Measurements from ENCODE around the gene ZNF474.

Gene ZNF474

GRCh38 chr5:122163121-122164069 lies 34.0 kb downstream of the ZNF474 start:
- H3K4me1 ChIP-seq (ENCODE audit: control insufficient read depth in 2 of 2, insufficient read depth in 1 of 2, low read depth in 1 of 2, low read length in 2 of 2), result peaks cover 3 to 6% of the 10 kb centered on the region in 2 donors
- no peak overlapping the region for H4K8ac ChIP-seq (ENCODE audit: low read depth, low read length)
- no peaks in the 10 kb centered on the region for H3K79me1 ChIP-seq (ENCODE audit: low read depth, low read length)
- no peak overlapping the region for H3K4ac ChIP-seq (ENCODE audit: low read length)
- H3K36me3 ChIP-seq (replicated peaks in 1 of 2; ENCODE audit: control insufficient read depth in 2 of 2, insufficient read depth in 2 of 2, low read length in 2 of 2), result no peaks in the 10 kb centered on the region
- H2BK5ac ChIP-seq (ENCODE audit: low read length), result no peak overlapping the region
- H4K91ac ChIP-seq (ENCODE audit: low read depth, low read length, poor library complexity), result no peak overlapping the region
- no peak for DNase-seq (ENCODE audit: low spot score)
- no peak overlapping the region for H3K23ac ChIP-seq (ENCODE audit: low read depth, low read length, poor library complexity)
- H3K9me3 ChIP-seq (replicated peaks in 1 of 2; ENCODE audit: control insufficient read depth in 2 of 2, insufficient read depth in 1 of 2, low read depth in 1 of 2, low read length in 2 of 2), result no peaks in the 10 kb centered on the region
- H2BK15ac ChIP-seq (ENCODE audit: low read length), result no peak overlapping the region
- no peak overlapping the region for H2BK120ac ChIP-seq (ENCODE audit: low read depth, low read length)
- no peak overlapping the region for H3K14ac ChIP-seq (ENCODE audit: low read length)
- no CpG with 5 or more reads among the region's 4 CpGs for WGBS, 2 donors (ENCODE audit: extremely low coverage in 2 of 2, insufficient read length in 2 of 2, insufficient replicate concordance in 1 of 2)
- H3K27me3 ChIP-seq (ENCODE audit: control insufficient read depth in 3 of 3, insufficient read depth in 3 of 3, low read depth in 1 of 3, low read length in 3 of 3), result peaks cover 0 to 3% (median 0%) of the 10 kb centered on the region in 3 experiments
- H3K4me3 ChIP-seq (ENCODE audit: low read length in 2 of 2), result no peak overlapping the region
- H3K18ac ChIP-seq (ENCODE audit: low read length), result no peak overlapping the region
- H2BK12ac ChIP-seq (ENCODE audit: low read length), result no peak overlapping the region
- H3K27ac ChIP-seq (replicated peaks; ENCODE audit: low read length), result no peak overlapping the region
- no peak overlapping the region for H3K9ac ChIP-seq (ENCODE audit: low read depth, low read length, poor library complexity)
- no peak overlapping the region for H3K4me2 ChIP-seq (ENCODE audit: insufficient read depth, low read length, poor library complexity, severe bottlenecking)
- no peak overlapping the region for H2AFZ ChIP-seq (ENCODE audit: low read length)
- H2AK5ac ChIP-seq (ENCODE audit: low read depth, low read length), result no peak overlapping the region

GRCh38 chr5:122164070-122164435 lies 34.7 kb downstream of the ZNF474 start:
- Histone ChIP-seq H4K91ac (ENCODE audit: low read depth, low read length, poor library complexity) (no peak overlapping the region), H2BK5ac (ENCODE audit: low read length) (no peak overlapping the region), H4K8ac (ENCODE audit: low read depth, low read length) (no peak overlapping the region), H3K4me1 (ENCODE audit: control insufficient read depth in 2 of 2, insufficient read depth in 1 of 2, low read depth in 1 of 2, low read length in 2 of 2) (peaks cover 3 to 6% of the 10 kb centered on the region in 2 donors), H3K4me2 (ENCODE audit: insufficient read depth, low read length, poor library complexity, severe bottlenecking) (no peak overlapping the region), H3K36me3 (replicated peaks in 1 of 2; ENCODE audit: control insufficient read depth in 2 of 2, insufficient read depth in 2 of 2, low read length in 2 of 2) (no peaks in the 10 kb centered on the region), H2AFZ (ENCODE audit: low read length) (no peak overlapping the region), H2AK5ac (ENCODE audit: low read depth, low read length) (no peak overlapping the region), H3K79me1 (ENCODE audit: low read depth, low read length) (no peaks in the 10 kb centered on the region), H2BK120ac (ENCODE audit: low read depth, low read length) (no peak overlapping the region), H3K23ac (ENCODE audit: low read depth, low read length, poor library complexity) (no peak overlapping the region), H3K9ac (ENCODE audit: low read depth, low read length, poor library complexity) (no peak overlapping the region), H3K4me3 (ENCODE audit: low read length in 2 of 2) (no peak overlapping the region), H2BK15ac (ENCODE audit: low read length) (no peak overlapping the region), H3K27ac (replicated peaks; ENCODE audit: low read length) (no peak overlapping the region), H2BK12ac (ENCODE audit: low read length) (no peak overlapping the region), H3K27me3 (ENCODE audit: control insufficient read depth in 3 of 3, insufficient read depth in 3 of 3, low read depth in 1 of 3, low read length in 3 of 3) (peaks cover 0 to 3% (median 0%) of the 10 kb centered on the region in 3 experiments), H3K9me3 (replicated peaks in 1 of 2; ENCODE audit: control insufficient read depth in 2 of 2, insufficient read depth in 1 of 2, low read depth in 1 of 2, low read length in 2 of 2) (no peaks in the 10 kb centered on the region), H3K14ac (ENCODE audit: low read length) (no peak overlapping the region), H3K4ac (ENCODE audit: low read length) (no peak overlapping the region), H3K18ac (ENCODE audit: low read length) (no peak overlapping the region)
- no peak for DNase-seq (ENCODE audit: low spot score)

DNA sequence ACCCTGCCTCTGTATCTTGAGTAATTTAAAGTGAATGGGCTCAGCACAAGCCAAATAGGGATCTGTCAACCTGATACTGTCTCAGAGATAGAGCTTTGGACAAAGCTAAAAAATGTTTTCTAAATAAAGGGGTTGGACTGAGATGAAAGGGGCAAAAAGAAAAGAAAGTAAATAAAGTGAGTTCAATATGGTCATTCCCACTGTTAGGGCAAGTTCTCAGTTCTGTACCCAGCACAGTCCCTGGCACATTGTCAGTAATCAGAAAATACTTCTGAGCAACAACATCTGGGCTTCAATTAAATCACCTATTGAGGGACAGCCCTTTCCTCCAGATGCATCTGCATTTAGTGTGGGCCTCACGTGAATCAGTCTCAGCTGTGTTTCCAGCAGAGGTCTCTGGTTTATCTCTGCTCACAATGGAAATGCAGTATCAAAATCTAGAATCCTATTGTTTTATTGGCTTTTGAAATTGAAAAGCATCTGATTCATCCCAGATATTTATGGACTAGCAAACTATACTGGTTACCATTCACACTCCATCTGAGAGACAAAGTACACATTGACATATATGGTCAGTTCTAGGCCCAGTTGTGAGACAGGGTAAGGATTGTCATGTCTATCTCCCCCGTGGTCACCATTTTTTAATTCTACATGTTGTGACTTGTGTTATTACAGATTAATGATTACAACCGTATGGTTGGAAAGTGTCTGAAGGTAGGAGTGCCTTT lies 35.6 kb downstream of the ZNF474 start:
- no peak for DNase-seq (ENCODE audit: low spot score)
- Histone ChIP-seq H3K27me3 (ENCODE audit: control insufficient read depth in 3 of 3, insufficient read depth in 3 of 3, low read depth in 1 of 3, low read length in 3 of 3) (peaks cover 0 to 3% (median 0%) of the 10 kb centered on the region in 3 experiments), H3K14ac (ENCODE audit: low read length) (no peak overlapping the region), H3K79me1 (ENCODE audit: low read depth, low read length) (no peaks in the 10 kb centered on the region), H3K18ac (ENCODE audit: low read length) (no peak overlapping the region), H2AK5ac (ENCODE audit: low read depth, low read length) (no peak overlapping the region), H2BK15ac (ENCODE audit: low read length) (no peak overlapping the region), H3K4me3 (ENCODE audit: low read length in 2 of 2) (no peak overlapping the region), H3K23ac (ENCODE audit: low read depth, low read length, poor library complexity) (no peak overlapping the region), H3K27ac (replicated peaks; ENCODE audit: low read length) (no peak overlapping the region), H2BK12ac (ENCODE audit: low read length) (no peak overlapping the region), H2AFZ (ENCODE audit: low read length) (no peak overlapping the region), H2BK5ac (ENCODE audit: low read length) (no peak overlapping the region), H3K4me2 (ENCODE audit: insufficient read depth, low read length, poor library complexity, severe bottlenecking) (no peak overlapping the region), H3K4ac (ENCODE audit: low read length) (no peak overlapping the region), H3K9me3 (replicated peaks in 1 of 2; ENCODE audit: control insufficient read depth in 2 of 2, insufficient read depth in 1 of 2, low read depth in 1 of 2, low read length in 2 of 2) (no peaks in the 10 kb centered on the region), H2BK120ac (ENCODE audit: low read depth, low read length) (no peak overlapping the region), H4K91ac (ENCODE audit: low read depth, low read length, poor library complexity) (no peak overlapping the region), H3K36me3 (replicated peaks in 1 of 2; ENCODE audit: control insufficient read depth in 2 of 2, insufficient read depth in 2 of 2, low read length in 2 of 2) (no peaks in the 10 kb centered on the region), H4K8ac (ENCODE audit: low read depth, low read length) (no peak overlapping the region), H3K9ac (ENCODE audit: low read depth, low read length, poor library complexity) (no peak overlapping the region), H3K4me1 (ENCODE audit: control insufficient read depth in 2 of 2, insufficient read depth in 1 of 2, low read depth in 1 of 2, low read length in 2 of 2) (peaks cover 3 to 6% of the 10 kb centered on the region in 2 donors)
- no CpG with 5 or more reads among the region's 3 CpGs for WGBS, 2 donors (ENCODE audit: extremely low coverage in 2 of 2, insufficient read length in 2 of 2, insufficient replicate concordance in 1 of 2)

DNA sequence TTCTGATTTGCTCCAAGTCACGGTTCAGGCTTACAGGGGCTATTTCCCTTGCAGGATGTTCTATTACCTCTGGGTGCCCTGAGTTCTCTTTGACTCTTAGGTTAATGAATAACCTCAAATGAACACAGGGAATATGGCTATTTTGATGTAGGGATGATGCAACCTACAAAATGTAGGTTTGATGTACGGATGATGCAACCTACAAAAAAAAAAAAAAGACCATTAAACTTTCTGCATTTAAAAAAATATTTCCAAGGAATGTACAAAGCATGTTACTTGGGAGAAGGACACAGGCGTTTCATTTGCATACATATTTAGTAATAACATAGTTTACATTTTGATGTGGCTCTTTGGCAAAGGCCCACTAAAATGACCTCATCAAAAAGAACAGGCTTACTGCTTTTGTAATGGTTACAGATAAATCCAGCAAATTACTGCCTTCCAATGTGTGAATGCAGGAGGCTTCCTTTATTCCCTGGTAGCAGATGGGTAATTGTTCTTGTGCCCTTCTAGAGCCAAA lies 36.3 kb downstream of the ZNF474 start:
- Histone ChIP-seq H3K4me2 (ENCODE audit: insufficient read depth, low read length, poor library complexity, severe bottlenecking) (no peak overlapping the region), H2AFZ (ENCODE audit: low read length) (no peak overlapping the region), H3K36me3 (replicated peaks in 1 of 2; ENCODE audit: control insufficient read depth in 2 of 2, insufficient read depth in 2 of 2, low read length in 2 of 2) (no peaks in the 10 kb centered on the region), H3K14ac (ENCODE audit: low read length) (no peak overlapping the region), H3K9me3 (replicated peaks in 1 of 2; ENCODE audit: control insufficient read depth in 2 of 2, insufficient read depth in 1 of 2, low read depth in 1 of 2, low read length in 2 of 2) (no peaks in the 10 kb centered on the region), H2AK5ac (ENCODE audit: low read depth, low read length) (no peak overlapping the region), H3K18ac (ENCODE audit: low read length) (no peak overlapping the region), H3K27ac (replicated peaks; ENCODE audit: low read length) (no peak overlapping the region), H3K27me3 (ENCODE audit: control insufficient read depth in 3 of 3, insufficient read depth in 3 of 3, low read depth in 1 of 3, low read length in 3 of 3) (peaks cover 0 to 3% (median 0%) of the 10 kb centered on the region in 3 experiments), H4K91ac (ENCODE audit: low read depth, low read length, poor library complexity) (no peak overlapping the region), H3K4me3 (ENCODE audit: low read length in 2 of 2) (no peak overlapping the region), H3K9ac (ENCODE audit: low read depth, low read length, poor library complexity) (no peak overlapping the region), H3K23ac (ENCODE audit: low read depth, low read length, poor library complexity) (no peak overlapping the region), H3K4me1 (ENCODE audit: control insufficient read depth in 2 of 2, insufficient read depth in 1 of 2, low read depth in 1 of 2, low read length in 2 of 2) (peaks cover 6% of the 10 kb centered on the region in 2 donors), H3K79me1 (ENCODE audit: low read depth, low read length) (no peaks in the 10 kb centered on the region), H2BK120ac (ENCODE audit: low read depth, low read length) (no peak overlapping the region), H2BK15ac (ENCODE audit: low read length) (no peak overlapping the region), H4K8ac (ENCODE audit: low read depth, low read length) (no peak overlapping the region), H2BK12ac (ENCODE audit: low read length) (no peak overlapping the region), H3K4ac (ENCODE audit: low read length) (no peak overlapping the region), H2BK5ac (ENCODE audit: low read length) (no peak overlapping the region)
- no peak for DNase-seq (ENCODE audit: low spot score)
- no CpG with 5 or more reads among the region's 3 CpGs for WGBS, 2 donors (ENCODE audit: extremely low coverage in 2 of 2, insufficient read length in 2 of 2, insufficient replicate concordance in 1 of 2)

All from neuronal stem cell (in vitro differentiated cells).